CD1c-positive myeloid dendritic cell (primary cell): ENCODE measurements around the gene NOTUM.

Experiments
- DNase-seq: peaks from one replicate; pipeline ENCODE4 v3.0.0-alpha.2; 2016; ENCODE audit errors: extremely low spot score

The NOTUM gene

GRCh38 chr17:81977211-81977808, 16.3 kb upstream of the NOTUM start, which contains the start of gene ASPSCR1:
Gene ASPSCR1, plus strand, starts transcription at chr17:81977629. Its CDS starts 18 bp downstream, at chr17:81977647.
- peak; percentile 96 for DNase-seq

- DNase-seq, result peak; percentile 58
Observed at GRCh38 chr17:81976332-81977210, 15.6 kb upstream of the NOTUM start.

GRCh38 chr17:81973432-81973831, 12.4 kb upstream of the NOTUM start:
- no peak for DNase-seq

- no peak for DNase-seq
Observed at GRCh38 chr17:81968850-81969812, 8.1 kb upstream of the NOTUM start.

- no peak for DNase-seq
Observed at GRCh38 chr17:81968396-81968745, 7.4 kb upstream of the NOTUM start.

- DNase-seq, result peak; percentile 90
Observed at GRCh38 chr17:81967533-81968395, 6.8 kb upstream of the NOTUM start.

- no peak for DNase-seq
Observed at GRCh38 chr17:81967244-81967532, 6.2 kb upstream of the NOTUM start.

GRCh38 chr17:81966343-81967243, 5.6 kb upstream of the NOTUM start:
- peak; percentile 53 for DNase-seq

- DNase-seq, result no peak
Observed at GRCh38 chr17:81964081-81964849, 3.3 kb upstream of the NOTUM start.

- DNase-seq, result no peak
Observed at GRCh38 chr17:81962499-81963441, 1.8 kb upstream of the NOTUM start.

- DNase-seq, result no peak
Observed at GRCh38 chr17:81961521-81962498, 823 bp upstream of the NOTUM start.

- DNase-seq, result no peak
Observed at GRCh38 chr17:81960130-81960958, 643 bp downstream of the NOTUM start.

GRCh38 chr17:81959362-81960129, 1.4 kb downstream of the NOTUM start:
- peak; percentile 88 for DNase-seq

GRCh38 chr17:81958633-81959342, 2.2 kb downstream of the NOTUM start:
- DNase-seq, result no peak
